Parathyroid adenoma (tissue), 2 donors: ENCODE results near the gene HSPB7.

Source experiments
- H2AFZ ChIP-seq: fragments of 300-600 bp; sonication (generic); one replicate; pipeline ENCODE4 v1.7.0; 2017; ENCODE audit warnings: antibody characterized with exemption, mild to moderate bottlenecking
- H3K27ac ChIP-seq: fragments of 300-600 bp; sonication (generic); one replicate; pipeline ENCODE4 v1.7.0; 2017
- H3K27me3 ChIP-seq: fragments of 300-600 bp; sonication (generic); one replicate; pipeline ENCODE4 v1.7.0; 2017; ENCODE audit warnings: low read length; ENCODE audit not compliant: control insufficient read depth, insufficient read depth
- H3K36me3 ChIP-seq: fragments of 300-600 bp; sonication (generic); one replicate; pipeline ENCODE4 v1.7.0; 2017; ENCODE audit warnings: low read length; ENCODE audit not compliant: control insufficient read depth, insufficient read depth
- H3K4me1 ChIP-seq: fragments of 300-600 bp; sonication (generic); one replicate; pipeline ENCODE4 v1.7.0; 2017; ENCODE audit warnings: control low read depth
- H3K4me2 ChIP-seq: fragments of 300-600 bp; sonication (generic); one replicate; pipeline ENCODE4 v1.7.0; 2017; ENCODE audit warnings: low read length
- H3K4me3 ChIP-seq: fragments of 300-600 bp; sonication (generic); one replicate; pipeline ENCODE4 v1.7.0; 2017; ENCODE audit warnings: low read depth, low read length
- H3K79me2 ChIP-seq: fragments of 300-600 bp; sonication (generic); one replicate; pipeline ENCODE4 v1.7.0; 2017; ENCODE audit warnings: control low read depth
- H3K9ac ChIP-seq: fragments of 300-600 bp; sonication (generic); one replicate; pipeline ENCODE4 v1.7.0; 2017; ENCODE audit warnings: mild to moderate bottlenecking
- H3K9me3 ChIP-seq: fragments of 300-600 bp; sonication (generic); one replicate; pipeline ENCODE4 v1.7.0; 2017; ENCODE audit warnings: low read length; ENCODE audit not compliant: control insufficient read depth
- CTCF ChIP-seq: fragments of 300-600 bp; sonication (generic); IDR thresholded peaks from one replicate; pipeline ENCODE4 v1.7.0; 2017; ENCODE audit warnings: antibody characterized with exemption, mild to moderate bottlenecking
- donor health status: primary hyperparathyroidism.

Gene HSPB7

GRCh38 chr1:16017461-16018303, at the start of gene HSPB7:
Gene HSPB7, minus strand, starts transcription at chr1:16018043. Its CDS starts 80 bp downstream, at chr1:16017963.
- Histone ChIP-seq H3K36me3 (no peaks in the 10 kb centered on the region), H3K79me2 (no peaks in the 10 kb centered on the region), H3K27me3 (no peaks in the 10 kb centered on the region), H3K27ac (peak within 1 kb of the TSS; percentile 99), H2AFZ (peak within 1 kb of the TSS; percentile 75), H3K4me3 (no peak within 1 kb of the TSS), H3K9ac (peak within 1 kb of the TSS; percentile 28), H3K4me1 (peaks cover 44% of the 10 kb centered on the region), H3K4me2 (peak within 1 kb of the TSS; percentile 24), H3K9me3 (no peaks in the 10 kb centered on the region)
- TF ChIP-seq CTCF: no peak

GRCh38 chr1:16067127-16067768, 49.4 kb upstream of the HSPB7 start:
- Histone ChIP-seq H3K4me2 (no peak overlapping the region), H3K36me3 (no peaks in the 10 kb centered on the region), H3K79me2 (no peaks in the 10 kb centered on the region), H3K4me1 (peaks cover 4% of the 10 kb centered on the region), H3K27me3 (no peaks in the 10 kb centered on the region), H3K27ac (no peak overlapping the region), H3K9ac (no peak overlapping the region), H3K4me3 (no peak overlapping the region), H3K9me3 (no peaks in the 10 kb centered on the region), H2AFZ (no peak overlapping the region)
- TF ChIP-seq CTCF: no peak

- no peak overlapping the region for H3K9ac ChIP-seq
Observed at GRCh38 chr1:16066245-16066644, 48.4 kb upstream of the HSPB7 start.

GRCh38 chr1:16065269-16065576, 47.4 kb upstream of the HSPB7 start:
- TF ChIP-seq CTCF: no peak
- Histone ChIP-seq H3K36me3 (no peaks in the 10 kb centered on the region), H3K79me2 (no peaks in the 10 kb centered on the region), H3K4me3 (no peak overlapping the region), H3K4me1 (peaks cover 4% of the 10 kb centered on the region), H3K4me2 (no peak overlapping the region), H3K27ac (no peak overlapping the region), H3K9me3 (no peaks in the 10 kb centered on the region), H3K27me3 (no peaks in the 10 kb centered on the region), H2AFZ (no peak overlapping the region), H3K9ac (no peak overlapping the region)

More at GRCh38 chr1:16066245-16066644, 48.4 kb upstream of the HSPB7 start:
- H3K9me3 ChIP-seq: no peaks in the 10 kb centered on the region
- no peak overlapping the region for H3K4me3 ChIP-seq
- H3K36me3 ChIP-seq: no peaks in the 10 kb centered on the region
- H3K79me2 ChIP-seq: no peaks in the 10 kb centered on the region
- no peak overlapping the region for H3K27ac ChIP-seq
- H2AFZ ChIP-seq: no peak overlapping the region
- H3K4me2 ChIP-seq: no peak overlapping the region
- H3K27me3 ChIP-seq: no peaks in the 10 kb centered on the region
- H3K4me1 ChIP-seq: peaks cover 4% of the 10 kb centered on the region
- no peak for TF ChIP-seq CTCF
